CD4-positive, alpha-beta T cell treated with Interleukin-15 for 1 hour (primary cell): ENCODE measurements around the gene HES2.
"Not testable (repeated sequence)": the region's sequence is repeated elsewhere in the genome, so short reads cannot be mapped to it uniquely, and the experiment has no call there.

Experiments used
- DNase-seq: peaks from one replicate; pipeline ENCODE4 v3.0.0-alpha.2; 2020

The HES2 gene

GRCh38 chr1:6416295-6416656, 3.4 kb downstream of the HES2 start:
- no peak for DNase-seq

GRCh38 chr1:6414881-6415626, 4.7 kb downstream of the HES2 start:
- DNase-seq = no peak

GRCh38 chr1:6414443-6414844, 5.3 kb downstream of the HES2 start:
- no peak for DNase-seq

GRCh38 chr1:6412896-6413295, 6.8 kb downstream of the HES2 start:
- DNase-seq = no peak

GRCh38 chr1:6410248-6410893, 9.3 kb downstream of the HES2 start:
- no peak for DNase-seq

GRCh38 chr1:6409733-6410132, 10.0 kb downstream of the HES2 start:
- no peak for DNase-seq

- no peak for DNase-seq
Measured at GRCh38 chr1:6409053-6409452, 10.7 kb downstream of the HES2 start.

GRCh38 chr1:6408023-6408422, 11.7 kb downstream of the HES2 start:
- no peak for DNase-seq

- peak; percentile 55 for DNase-seq
Measured at GRCh38 chr1:6401673-6402072, 18.0 kb downstream of the HES2 start.

- no peak for DNase-seq
Measured at GRCh38 chr1:6399294-6399693, 20.4 kb downstream of the HES2 start.

GRCh38 chr1:6397844-6398441, 21.8 kb downstream of the HES2 start:
- no peak for DNase-seq

- DNase-seq = no peak
Measured at GRCh38 chr1:6396998-6397397, 22.7 kb downstream of the HES2 start.

GRCh38 chr1:6395781-6396244, 23.9 kb downstream of the HES2 start:
- not testable (repeated sequence) for DNase-seq

- DNase-seq = not testable (repeated sequence)
Measured at GRCh38 chr1:6395130-6395529, 24.6 kb downstream of the HES2 start.

- DNase-seq = peak; percentile 89
Measured at GRCh38 chr1:6393400-6394187, 26.1 kb downstream of the HES2 start, which contains the start of gene ACOT7. TSS of gene ACOT7 (minus strand) at chr1:6393767. CDS start at chr1:6393399, 368 bp downstream.

GRCh38 chr1:6392809-6393399, 26.8 kb downstream of the HES2 start:
- DNase-seq = no peak

- no peak for DNase-seq
Measured at GRCh38 chr1:6391951-6392808, 27.5 kb downstream of the HES2 start.

GRCh38 chr1:6389971-6390370, 29.7 kb downstream of the HES2 start:
- DNase-seq = no peak

GRCh38 chr1:6386371-6386949, 33.3 kb downstream of the HES2 start:
- DNase-seq = no peak

- DNase-seq = no peak
Measured at GRCh38 chr1:6385488-6386191, 34.1 kb downstream of the HES2 start.

- no peak for DNase-seq
Measured at GRCh38 chr1:6384962-6385361, 34.8 kb downstream of the HES2 start.
